A549 (cell line): ENCODE data around the gene CDK17. TPM values are rescaled to one million over a fixed set of nuclear protein-coding genes. Genes with fewer than 3 reads are reported as not detected.

Experiments
- ATAC-seq, 2 experiments: fragments of 200-7000 bp in 1 of 2; fragments of >200 bp in 1 of 2; cut with Nextera tagmentation in 1 of 2; cut with Tn5 transposase in 1 of 2; 3 replicates each; pipeline versions ENCODE4 v1.8.0 to v1.9.1; 2018 to 2020; ENCODE audit warnings: mild to moderate bottlenecking in 1 of 2, moderate library complexity in 1 of 2
- CTCF ChIA-PET: fragments of 300-600 bp; sonication (Branson Sonifier 250); formaldehyde crosslinking; extraction: SDS; loops from one replicate; lab custom pipeline; 2021; ENCODE audit warnings: antibody characterized with exemption, inconsistent platforms; lab: Yijun Ruan, JAX
- POLR2A ChIA-PET: fragments of 350-600 bp; formaldehyde crosslinking; extraction: SDS; loops from one replicate; lab custom pipeline; 2021; ENCODE audit warnings: antibody characterized with exemption, inconsistent platforms; lab: Yijun Ruan, JAX
- DNase-seq, 2 experiments: peaks; one replicate each; pipeline versions ENCODE4 v3.0.0 to v3.0.0-alpha.2; 2011 to 2016; ENCODE audit warnings: low read depth in 1 of 2, low spot score in 1 of 2
- FAIRE-seq: peaks from 2 replicates; lab custom pipeline; 2011; peaks lifted over from hg19 to GRCh38; lab: Jason Lieb, UNC
- H3K27ac ChIP-seq, 2 experiments: fragments of >200 bp; sonication (Bioruptor Twin); formaldehyde crosslinking; 3 replicates each; pipeline ENCODE4 v1.5.1; 2016 to 2017
- H3K4me1 ChIP-seq: fragments of >200 bp; sonication (Bioruptor Twin); formaldehyde crosslinking; 3 replicates; pipeline ENCODE4 v1.6.1; 2016
- H3K4me2 ChIP-seq: fragments of >200 bp; sonication (Bioruptor Twin); formaldehyde crosslinking; 3 replicates; pipeline ENCODE4 v1.6.1; 2016
- H3K4me3 ChIP-seq: fragments of >200 bp; sonication (Bioruptor Twin); formaldehyde crosslinking; 3 replicates; pipeline ENCODE4 v1.5.1; 2016
- H3K9me3 ChIP-seq: fragments of >200 bp; sonication (Bioruptor Twin); formaldehyde crosslinking; 3 replicates; pipeline ENCODE4 v1.6.1; 2016
- ATOH8 ChIP-seq: fragments of 250-450 bp; sonication (Bioruptor Pico); IDR thresholded peaks from 2 replicates; pipeline ENCODE4 v1.5.0; 2020; ENCODE audit warnings: low read depth, mild to moderate bottlenecking, moderate library complexity
- CHD2 ChIP-seq: fragments of 150-350 bp; IDR thresholded peaks from 2 replicates; pipeline ENCODE4 v1.6.1; 2014; ENCODE audit warnings: low read length; ENCODE audit not compliant: partially characterized antibody
- EHF ChIP-seq: fragments of 250-450 bp; sonication (Bioruptor Pico); IDR thresholded peaks from 2 replicates; pipeline ENCODE4 v1.5.0; 2020; ENCODE audit warnings: mild to moderate bottlenecking
- EP300 ChIP-seq, 2 experiments: fragments of >200 bp; sonication (Bioruptor Twin); formaldehyde crosslinking; IDR thresholded peaks; 2 replicates in 1 of 2; 3 replicates in 1 of 2; pipeline ENCODE4 v1.6.1; 2016 to 2017
- ESRRA ChIP-seq: fragments of 150-350 bp; IDR thresholded peaks from 2 replicates; pipeline ENCODE4 v1.6.1; 2014; ENCODE audit warnings: mild to moderate bottlenecking, low read length, borderline replicate concordance
- HDAC2 ChIP-seq: fragments of 200-600 bp; sonication (generic); IDR thresholded peaks from 2 replicates; pipeline ENCODE4 v1.6.1; 2016
- HEYL ChIP-seq: fragments of 250-450 bp; sonication (Bioruptor Pico); IDR thresholded peaks from 2 replicates; pipeline ENCODE4 v1.8.0; 2021; ENCODE audit warnings: mild to moderate bottlenecking, moderate library complexity
- MAFK ChIP-seq: fragments of 450-650 bp; IDR thresholded peaks from 2 replicates; pipeline ENCODE4 v1.6.1; 2014; ENCODE audit not compliant: partially characterized antibody
- MAX ChIP-seq: IDR thresholded peaks from 2 replicates; pipeline ENCODE4 v1.6.1; 2012
- MYC ChIP-seq: IDR thresholded peaks from 2 replicates; pipeline ENCODE4 v1.6.1; 2012; ENCODE audit warnings: mild to moderate bottlenecking, inconsistent platforms, low read length, improper control_type of control experiment, borderline replicate concordance
- NFE2L2 ChIP-seq: fragments of 150-350 bp; conservative IDR thresholded peaks from 2 replicates; pipeline ENCODE4 v1.6.1; 2014; ENCODE audit warnings: low read length
- NPAS2 ChIP-seq: fragments of 250-450 bp; sonication (Bioruptor Pico); IDR thresholded peaks from 2 replicates; pipeline ENCODE4 v1.8.0; 2022; ENCODE audit warnings: mild to moderate bottlenecking, moderate library complexity, borderline replicate concordance
- PBX3 ChIP-seq: IDR thresholded peaks from 2 replicates; pipeline ENCODE4 v1.6.1; 2012
- REST ChIP-seq: fragments of 200-600 bp; sonication (generic); IDR thresholded peaks from 2 replicates; pipeline ENCODE4 v1.6.1; 2016; ENCODE audit warnings: antibody characterized with exemption, mild to moderate bottlenecking, moderate library complexity
- RFX5 ChIP-seq: fragments of 450-650 bp; IDR thresholded peaks from 2 replicates; pipeline ENCODE4 v1.7.1; 2014; ENCODE audit warnings: antibody characterized with exemption, mild to moderate bottlenecking, moderate library complexity
- ZSCAN20 ChIP-seq: fragments of 250-450 bp; sonication (Bioruptor Pico); IDR thresholded peaks from 2 replicates; pipeline ENCODE4 v1.8.0; 2022; ENCODE audit warnings: mild to moderate bottlenecking, moderate library complexity
- WGBS: methylation state at CpG from one replicate; pipeline ENCODE4 v1.1.6; 2017; ENCODE audit errors: missing lambda C conversion rate; 5-methylcytosine and 5-hydroxymethylcytosine counted together
- polyA plus RNA-seq, 4 experiments: library from polyadenylated mRNA; depleted of rRNA in 3 of 4; stranded (reverse); fragments of >200 nt; fragmentation: RNase III in 1 of 4; extraction: RNeasy Plus Mini Kit Qiagen cat#74134 plus additional on column Dnase treatment in 1 of 4; gene quantifications; 2 replicates in 3 of 4; 3 replicates in 1 of 4; pipeline ENCODE4 v1.2.3, GENCODE V29; 2011 to 2017

CDK17 gene
- polyA plus RNA-seq, 2 of the 4 experiments (the other 2 are of a cell fraction), result 11.4 to 43.5 TPM

- no peak overlapping the region for H3K4me3 ChIP-seq
- WGBS, result 86% methylated on average over 18 of the region's 18 CpGs
- DNase-seq (no peak), FAIRE-seq (no peak), ATAC-seq (peak in 1 of 2 experiments; percentile 35; a peak in 3 of 6 replicates)
- ChIA-PET CTCF (no interaction called here), POLR2A (no interaction called here)
- no peak overlapping the region for H3K27ac ChIP-seq
- TF ChIP-seq ESRRA (no peak), EHF (CRISPR knock-in tag) (no peak), CHD2 (no peak)
- H3K9me3 ChIP-seq, result no peaks in the 10 kb centered on the region
- H3K4me2 ChIP-seq, result no peak overlapping the region
- peaks cover 7% of the 10 kb centered on the region for H3K4me1 ChIP-seq
Measured at GRCh38 chr12:96236221-96236822, 163.9 kb downstream of the CDK17 start.

GRCh38 chr12:96235484-96235826 lies 164.8 kb downstream of the CDK17 start:
- no peak for TF ChIP-seq RFX5
- ChIA-PET CTCF (interaction anchor here (1.1 kb wide), 1 partner anchor 20 kb away, joined by 4 read pairs; no protein-coding TSS in a partner anchor), POLR2A (interaction anchor here (0.6 kb wide), 1 partner anchor 8 kb away, joined by 7 read pairs; no protein-coding TSS in a partner anchor)
- DNase-seq (peak in 1 of 2 experiments; percentile 23), ATAC-seq (no peak), FAIRE-seq (no peak)
- WGBS, result 31% methylated on average over 5 of the region's 5 CpGs
- no peak overlapping the region for H3K4me3 ChIP-seq
- H3K4me2 ChIP-seq, result no peak overlapping the region
- H3K4me1 ChIP-seq, result peaks cover 7% of the 10 kb centered on the region
- H3K27ac ChIP-seq, result peak overlapping the region in 1 of 2 experiments; percentile 41; a peak in 1 of 6 replicates
- H3K9me3 ChIP-seq, result no peaks in the 10 kb centered on the region

- Histone ChIP-seq H3K4me1 (peaks cover 7% of the 10 kb centered on the region), H3K9me3 (no peaks in the 10 kb centered on the region), H3K4me2 (no peak overlapping the region), H3K4me3 (no peak overlapping the region), H3K27ac (peak overlapping the region in 1 of 2 experiments; percentile 41; a peak in 1 of 6 replicates)
- POLR2A ChIA-PET, result interaction anchor here (0.6 kb wide), 1 partner anchor 9 kb away, joined by 7 read pairs; no protein-coding TSS in a partner anchor
- CTCF ChIA-PET, result interaction anchor here (1.1 to 1.6 kb wide), 2 partner anchors 14 to 19 kb away, joined by 3 to 4 read pairs; no protein-coding TSS in a partner anchor
- FAIRE-seq (no peak), ATAC-seq (no peak), DNase-seq (no peak)
- 94% methylated on average over 21 of the region's 22 CpGs for WGBS
- TF ChIP-seq REST, result no peak
- TF ChIP-seq MAFK, result peak; percentile 54
Measured at GRCh38 chr12:96234591-96235483, 165.4 kb downstream of the CDK17 start.

- H3K4me1 ChIP-seq, result peaks cover 7% of the 10 kb centered on the region
- ATAC-seq (no peak), FAIRE-seq (no peak), DNase-seq (no peak)
- no peak overlapping the region for H3K4me3 ChIP-seq
- H3K27ac ChIP-seq, result 0 out of 6 replicates have a peak overlapping the region, but pooled peaks of 1 of the 2 experiments have one; percentile 8
- ChIA-PET CTCF (interaction anchor here (1.5 to 1.6 kb wide), 2 partner anchors 15 to 173 kb away, joined by 3 to 4 read pairs; no protein-coding TSS in a partner anchor), POLR2A (no interaction called here)
- WGBS, result 91% methylated on average over 14 of the region's 15 CpGs
- H3K9me3 ChIP-seq, result no peaks in the 10 kb centered on the region
- H3K4me2 ChIP-seq, result no peak overlapping the region
- TF ChIP-seq HDAC2, result no peak
- TF ChIP-seq NPAS2 (CRISPR knock-in tag), result no peak
- TF ChIP-seq NFE2L2, result no peak
- no peak for TF ChIP-seq PBX3
- TF ChIP-seq ATOH8 (CRISPR knock-in tag), result no peak
- TF ChIP-seq HEYL (CRISPR knock-in tag), result no peak
- no peak for TF ChIP-seq MAX
- no peak for TF ChIP-seq MYC
- no peak for TF ChIP-seq RFX5
- TF ChIP-seq EP300 (IDR thresholded peaks at IDR 0.05), result no peak
- no peak for TF ChIP-seq REST
- no peak for TF ChIP-seq ZSCAN20 (CRISPR knock-in tag)
Measured at GRCh38 chr12:96233939-96234461, 166.2 kb downstream of the CDK17 start.
